Sigmoid colon (tissue), 7 donors: ENCODE measurements around the gene TEAD4. TPM values are rescaled to one million over a fixed set of nuclear protein-coding genes. Genes with fewer than 3 reads are reported as not detected.

Experiments
- DNase-seq: peaks from one replicate; pipeline ENCODE4 v3.0.0-alpha.2; 2019
- H3K27ac ChIP-seq, 4 donors: fragments of 200-600 bp; sonication (generic); one replicate each; pipeline ENCODE4 v1.5.1; 2016 to 2019; ENCODE audit warnings: mild to moderate bottlenecking in 1 of 4
- H3K27me3 ChIP-seq, 3 donors: fragments of 200-600 bp; sonication (generic); one replicate each; pipeline ENCODE4 v1.5.1; 2019; ENCODE audit warnings: mild to moderate bottlenecking in 1 of 3
- H3K36me3 ChIP-seq, 4 donors: fragments of 200-600 bp; sonication (generic); one replicate each; pipeline ENCODE4 v1.5.1; 2016 to 2019
- H3K4me1 ChIP-seq, 4 donors: fragments of 200-600 bp; sonication (generic); one replicate each; pipeline ENCODE4 v1.5.1; 2017 to 2019
- H3K4me3 ChIP-seq, 4 donors: fragments of 200-600 bp; sonication (generic); one replicate each; pipeline ENCODE4 v1.5.1; 2017 to 2019; ENCODE audit warnings: mild to moderate bottlenecking in 2 of 4, moderate library complexity in 1 of 4
- H3K9me3 ChIP-seq, 4 donors: fragments of 200-600 bp in 3 of 4; sonication (generic) in 3 of 4; one replicate each; pipeline versions ENCODE4 v1.5.1 to v1.6.1; 2013 to 2019
- EP300 ChIP-seq, 4 donors: sonication (generic); formaldehyde crosslinking; IDR thresholded peaks; one replicate each; pipeline ENCODE4 v1.6.1; 2017; ENCODE audit warnings: antibody characterized with exemption in 4 of 4
- POLR2A ChIP-seq, 2 donors: fragments of 450-650 bp; IDR thresholded peaks; one replicate each; pipeline ENCODE4 v1.6.1; 2016; ENCODE audit warnings: antibody characterized with exemption in 2 of 2, mild to moderate bottlenecking in 2 of 2, moderate library complexity in 2 of 2
- POLR2AphosphoS5 ChIP-seq, 4 donors: sonication (generic); formaldehyde crosslinking; IDR thresholded peaks; one replicate each; pipeline ENCODE4 v1.6.1; 2017; ENCODE audit warnings: antibody characterized with exemption in 4 of 4
- WGBS, 2 donors: extraction: QIAGEN DNeasy Blood & Tissue Kit; methylation state at CpG; one replicate each; pipeline ENCODE4 v1.1.7; 2013; 5-methylcytosine and 5-hydroxymethylcytosine counted together
- intact Hi-C: fragments of 100-400 bp; cut with DNase I; formaldehyde crosslinking; loops from one replicate; pipeline ENCODE4 v1.15.1; 2023
- polyA plus RNA-seq, 3 donors: library from polyadenylated mRNA; stranded (reverse); fragments of 200-250 nt; gene quantifications; one replicate each; pipeline ENCODE4 v1.2.3, GENCODE V29; 2013
- total RNA-seq, 4 donors: library from RNA; depleted of rRNA; stranded (reverse); fragments of >200 nt; gene quantifications; one replicate each; pipeline ENCODE4 v1.1.0, GENCODE V29; 2016
- TF ChIP-seq, protein P1 (sequence below), 4 experiments: fragments of 450-650 bp in 3 of 4; fragments of 200-600 bp in 1 of 4; IDR thresholded peaks; one replicate each; pipeline ENCODE4 v1.5.1; 2016 to 2019; ENCODE audit warnings: antibody characterized with exemption in 4 of 4, mild to moderate bottlenecking in 3 of 4, moderate library complexity in 2 of 4
- donor health status: healthy with polysubstance abuse.
- donor health status: Bipolar disorder and iron deficiency.
- donor health status: healthy.

The TEAD4 gene
- total and polyA plus RNA-seq, 7 donors = 1.6 to 31.2 (median 3.8) TPM

DNA sequence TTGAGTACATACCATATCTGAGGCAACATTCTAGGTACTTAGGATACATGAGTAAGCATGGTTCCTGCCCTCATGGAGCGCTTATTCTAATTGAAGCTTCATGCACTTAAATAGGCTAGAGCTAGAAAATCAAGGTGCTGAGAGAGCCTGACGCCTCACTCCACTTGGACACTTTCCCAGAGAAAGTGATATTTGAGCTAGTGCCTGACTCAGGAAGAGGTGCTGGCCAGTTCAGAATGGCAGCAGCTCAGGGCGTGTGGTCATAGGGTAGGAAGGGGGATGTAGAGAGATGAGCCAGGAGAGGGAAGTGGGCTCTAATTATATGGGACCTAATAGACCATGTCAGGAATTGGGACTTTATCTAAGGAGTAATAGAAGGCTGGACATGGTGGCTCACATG, 35.2 kb upstream of the TEAD4 start:
- TF ChIP-seq EP300 (IDR thresholded peaks at IDR 0.05) (no peak), POLR2AphosphoS5 (IDR thresholded peaks at IDR 0.05) (no peak), POLR2A (IDR thresholded peaks at IDR 0.05) (no peak)
- TF ChIP-seq, protein P1, sequence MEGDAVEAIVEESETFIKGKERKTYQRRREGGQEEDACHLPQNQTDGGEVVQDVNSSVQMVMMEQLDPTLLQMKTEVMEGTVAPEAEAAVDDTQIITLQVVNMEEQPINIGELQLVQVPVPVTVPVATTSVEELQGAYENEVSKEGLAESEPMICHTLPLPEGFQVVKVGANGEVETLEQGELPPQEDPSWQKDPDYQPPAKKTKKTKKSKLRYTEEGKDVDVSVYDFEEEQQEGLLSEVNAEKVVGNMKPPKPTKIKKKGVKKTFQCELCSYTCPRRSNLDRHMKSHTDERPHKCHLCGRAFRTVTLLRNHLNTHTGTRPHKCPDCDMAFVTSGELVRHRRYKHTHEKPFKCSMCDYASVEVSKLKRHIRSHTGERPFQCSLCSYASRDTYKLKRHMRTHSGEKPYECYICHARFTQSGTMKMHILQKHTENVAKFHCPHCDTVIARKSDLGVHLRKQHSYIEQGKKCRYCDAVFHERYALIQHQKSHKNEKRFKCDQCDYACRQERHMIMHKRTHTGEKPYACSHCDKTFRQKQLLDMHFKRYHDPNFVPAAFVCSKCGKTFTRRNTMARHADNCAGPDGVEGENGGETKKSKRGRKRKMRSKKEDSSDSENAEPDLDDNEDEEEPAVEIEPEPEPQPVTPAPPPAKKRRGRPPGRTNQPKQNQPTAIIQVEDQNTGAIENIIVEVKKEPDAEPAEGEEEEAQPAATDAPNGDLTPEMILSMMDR (IDR thresholded peaks at IDR 0.05) = no peak
- H3K4me1 ChIP-seq = no peaks in the 10 kb centered on the region
- H3K27me3 ChIP-seq = no peaks in the 10 kb centered on the region
- WGBS, 2 donors = 94 to 95% methylated on average over 3 of the region's 3 CpGs
- H3K9me3 ChIP-seq = no peaks in the 10 kb centered on the region
- H3K4me3 ChIP-seq = no peak overlapping the region
- intact Hi-C loops = no loop called here
- DNase-seq = peak; percentile 25
- H3K27ac ChIP-seq = no peak overlapping the region
- peaks cover 11 to 85% (median 41%) of the 10 kb centered on the region in 4 donors for H3K36me3 ChIP-seq

DNA sequence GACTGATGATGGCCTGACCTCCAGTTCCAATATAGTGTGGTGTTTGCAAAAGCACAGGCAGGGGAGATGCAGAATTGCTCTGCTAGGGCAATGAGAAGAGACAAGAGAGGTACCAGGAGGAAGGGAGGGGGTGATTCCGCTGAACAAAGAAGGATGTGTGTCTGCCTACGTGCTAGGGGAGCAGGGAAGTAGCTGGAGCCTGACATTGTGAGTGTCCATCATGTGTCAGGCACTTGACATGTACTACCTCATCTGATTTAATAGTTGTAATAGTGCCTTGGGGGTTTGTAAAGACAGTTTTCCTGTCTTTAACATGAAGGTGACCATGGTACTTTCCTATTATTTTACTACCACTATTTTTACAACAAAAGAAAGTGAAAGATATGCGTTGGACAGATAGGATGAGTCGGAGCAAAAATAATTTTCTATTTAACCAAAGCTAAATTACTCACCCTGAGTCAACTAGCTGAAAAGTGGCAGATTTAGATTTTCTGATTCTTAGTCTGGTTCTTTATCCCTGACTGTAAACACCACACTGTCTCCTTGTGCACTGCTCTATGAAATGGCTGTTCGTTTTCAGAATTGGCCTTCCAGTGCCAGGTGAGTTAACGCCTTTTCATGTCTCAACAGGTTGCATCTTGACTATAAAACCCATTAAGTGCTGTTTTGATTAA, 33.7 kb upstream of the TEAD4 start:
- Histone ChIP-seq H3K27ac (no peak overlapping the region), H3K4me1 (no peaks in the 10 kb centered on the region), H3K36me3 (peaks cover 11 to 81% (median 42%) of the 10 kb centered on the region in 4 donors), H3K9me3 (no peaks in the 10 kb centered on the region), H3K27me3 (no peaks in the 10 kb centered on the region), H3K4me3 (no peak overlapping the region)
- DNase-seq = no peak
- TF ChIP-seq EP300 (IDR thresholded peaks at IDR 0.05) (no peak), POLR2AphosphoS5 (IDR thresholded peaks at IDR 0.05) (no peak), POLR2A (IDR thresholded peaks at IDR 0.05) (no peak)
- TF ChIP-seq, protein P1 (IDR thresholded peaks at IDR 0.05) = no peak
- WGBS, 2 donors = 88 to 92% methylated on average over 6 of the region's 6 CpGs
- intact Hi-C loops = no loop called here

DNA sequence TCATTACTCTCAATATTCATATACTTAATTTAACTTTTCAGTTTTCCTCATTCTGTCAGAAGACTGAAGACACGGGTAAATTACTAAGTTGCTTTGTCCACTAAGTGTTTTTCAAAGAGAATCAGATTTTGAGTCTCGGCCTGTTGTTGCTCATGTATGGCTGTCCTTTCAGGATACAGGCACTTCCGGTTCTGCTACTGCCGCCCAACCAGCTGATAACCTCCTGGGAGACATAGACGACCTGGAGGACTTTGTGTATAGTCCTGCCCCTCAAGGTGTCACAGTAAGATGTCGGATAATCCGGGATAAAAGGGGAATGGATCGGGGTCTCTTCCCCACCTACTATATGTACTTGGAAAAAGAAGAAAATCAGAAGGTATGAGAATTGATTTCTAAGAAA, 28.3 kb upstream of the TEAD4 start:
- Histone ChIP-seq H3K9me3 (no peaks in the 10 kb centered on the region), H3K4me1 (no peaks in the 10 kb centered on the region), H3K27me3 (no peaks in the 10 kb centered on the region), H3K4me3 (no peak overlapping the region), H3K36me3 (peaks cover 26 to 79% (median 47%) of the 10 kb centered on the region in 4 donors), H3K27ac (no peak overlapping the region)
- TF ChIP-seq POLR2A (IDR thresholded peaks at IDR 0.05) = no peak
- no peak for TF ChIP-seq EP300 (IDR thresholded peaks at IDR 0.05)
- TF ChIP-seq, protein P1 (IDR thresholded peaks at IDR 0.05) = no peak
- TF ChIP-seq POLR2AphosphoS5 (IDR thresholded peaks at IDR 0.05) = no peak
- intact Hi-C loops = no loop called here
- WGBS, 2 donors = 90% methylated on average over 8 of the region's 8 CpGs
- peak; percentile 32 for DNase-seq

DNA sequence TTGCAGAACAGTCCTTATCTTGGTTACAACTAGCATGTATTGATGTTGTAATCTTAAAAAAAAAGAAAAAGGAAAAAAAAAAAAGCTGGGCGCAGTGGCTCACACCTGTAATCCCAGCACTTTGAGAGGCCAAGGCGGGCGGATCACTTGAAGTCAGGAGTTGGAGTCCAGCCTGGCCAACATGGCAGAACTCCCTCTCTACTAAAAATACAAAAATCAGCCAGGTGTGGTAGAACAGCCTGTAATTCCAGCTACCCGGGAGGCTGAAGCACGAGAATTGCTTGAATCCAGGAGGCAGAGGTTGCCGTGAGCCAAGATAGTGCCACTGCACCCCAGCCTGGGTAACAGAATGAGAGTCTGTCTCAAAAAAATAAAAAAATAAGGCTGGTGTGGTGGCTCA, 25.6 kb upstream of the TEAD4 start:
- intact Hi-C loops = no loop called here
- Histone ChIP-seq H3K36me3 (peaks cover 33 to 86% (median 51%) of the 10 kb centered on the region in 4 donors), H3K27me3 (no peaks in the 10 kb centered on the region), H3K4me3 (no peak overlapping the region), H3K27ac (no peak overlapping the region), H3K4me1 (no peaks in the 10 kb centered on the region), H3K9me3 (no peaks in the 10 kb centered on the region)
- no peak for TF ChIP-seq POLR2A (IDR thresholded peaks at IDR 0.05)
- TF ChIP-seq POLR2AphosphoS5 (IDR thresholded peaks at IDR 0.05) = no peak
- TF ChIP-seq, protein P1 (IDR thresholded peaks at IDR 0.05) = no peak
- TF ChIP-seq EP300 (IDR thresholded peaks at IDR 0.05) = no peak
- DNase-seq = no peak
- 95 to 96% methylated on average over 6 of the region's 6 CpGs for WGBS, 2 donors

DNA sequence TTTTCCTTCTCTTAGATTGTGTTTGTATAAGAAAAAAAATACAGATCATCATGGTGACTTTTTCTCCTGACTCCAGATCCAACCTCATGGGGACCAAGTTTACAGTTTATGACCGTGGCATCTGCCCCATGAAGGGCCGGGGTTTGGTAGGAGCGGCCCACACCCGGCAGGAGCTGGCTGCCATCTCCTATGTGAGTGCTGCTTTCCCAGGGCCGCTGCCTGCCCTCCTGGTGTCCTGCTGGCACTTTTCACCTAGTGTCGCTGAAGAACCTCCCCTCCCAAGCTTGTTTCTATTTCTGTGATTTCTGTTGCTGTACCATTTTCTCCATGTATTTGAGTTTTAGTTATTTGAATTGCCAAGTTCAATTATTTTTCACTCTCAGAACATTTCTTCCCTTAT, 24.8 kb upstream of the TEAD4 start:
- WGBS, 2 donors = 92 to 93% methylated on average over 6 of the region's 6 CpGs
- H3K4me3 ChIP-seq = no peak overlapping the region
- peaks cover 33 to 92% (median 57%) of the 10 kb centered on the region in 4 donors for H3K36me3 ChIP-seq
- H3K27ac ChIP-seq = no peak overlapping the region
- no peaks in the 10 kb centered on the region for H3K4me1 ChIP-seq
- no peaks in the 10 kb centered on the region for H3K9me3 ChIP-seq
- DNase-seq = peak; percentile 29
- TF ChIP-seq, protein P1 (IDR thresholded peaks at IDR 0.05) = no peak
- TF ChIP-seq POLR2A (IDR thresholded peaks at IDR 0.05) (no peak), POLR2AphosphoS5 (IDR thresholded peaks at IDR 0.05) (no peak), EP300 (IDR thresholded peaks at IDR 0.05) (no peak)
- intact Hi-C loops = no loop called here
- H3K27me3 ChIP-seq = no peaks in the 10 kb centered on the region
